Limb (tissue), 2 donors: ENCODE results near the gene ARHGEF10L.
"Not testable (repeated sequence)": the region's sequence is repeated elsewhere in the genome, so short reads cannot be mapped to it uniquely, and the experiment has no call there.

Source experiments
- DNase-seq, 2 donors: peaks; one replicate each; pipeline ENCODE4 v3.0.0-alpha.2; 2016; ENCODE audit errors: extremely low spot score in 2 of 2

Gene ARHGEF10L

GRCh38 chr1:17735793-17736192, 196.3 kb downstream of the ARHGEF10L start:
- DNase-seq = no peak

- DNase-seq = no peak
Observed at GRCh38 chr1:17736625-17737024, 197.1 kb downstream of the ARHGEF10L start.

GRCh38 chr1:17739050-17739449, 199.6 kb downstream of the ARHGEF10L start:
- DNase-seq = no peak

GRCh38 chr1:17741052-17741451, 201.6 kb downstream of the ARHGEF10L start:
- no peak for DNase-seq

- peak; percentile 42 to 64 for DNase-seq
Observed at GRCh38 chr1:17742583-17742982, 203.1 kb downstream of the ARHGEF10L start.

GRCh38 chr1:17743008-17743647, 203.6 kb downstream of the ARHGEF10L start:
- no peak for DNase-seq

- no peak for DNase-seq
Observed at GRCh38 chr1:17743925-17744324, 204.4 kb downstream of the ARHGEF10L start.

GRCh38 chr1:17744666-17745478, 205.4 kb downstream of the ARHGEF10L start:
- no peak for DNase-seq

- DNase-seq = no peak
Observed at GRCh38 chr1:17745479-17745955, 206.0 kb downstream of the ARHGEF10L start.

- not testable (repeated sequence) for DNase-seq
Observed at GRCh38 chr1:17746281-17746680, 206.8 kb downstream of the ARHGEF10L start.

- no peak for DNase-seq
Observed at GRCh38 chr1:17746920-17747319, 207.4 kb downstream of the ARHGEF10L start.
